HL-60 (cell line): ENCODE data around the gene LEPROT.

ENCODE experiments used
- DNase-seq, 2 experiments: peaks; one replicate each; pipeline ENCODE4 v3.0.0-alpha.2; 2010 to 2020; ENCODE audit warnings: low read depth in 1 of 2, low spot score in 1 of 2
- H3K27ac ChIP-seq: fragments of 250-450 bp; sonication (Bioruptor Pico); replicated peaks from 2 replicates; pipeline ENCODE4 v1.5.1; 2020; ENCODE audit warnings: mild to moderate bottlenecking, moderate library complexity
- H3K27me3 ChIP-seq: fragments of 250-450 bp; sonication (Bioruptor Pico); 2 replicates; pipeline ENCODE4 v1.5.1; 2021; ENCODE audit warnings: mild to moderate bottlenecking, moderate library complexity; ENCODE audit not compliant: insufficient read depth, poor library complexity, severe bottlenecking
- H3K4me3 ChIP-seq: replicated peaks from 2 replicates; pipeline ENCODE4 v1.5.1; 2011; ENCODE audit warnings: mild to moderate bottlenecking, control low read depth, low read length; ENCODE audit not compliant: insufficient read depth
- GABPA ChIP-seq: IDR thresholded peaks from 2 replicates; pipeline ENCODE4 v1.6.1; 2012; ENCODE audit warnings: low read depth
- POLR2AphosphoS5 ChIP-seq: IDR thresholded peaks from 2 replicates; pipeline ENCODE4 v1.6.1; 2012; ENCODE audit warnings: low read depth
- SPI1 ChIP-seq: IDR thresholded peaks from 2 replicates; pipeline ENCODE4 v1.6.1; 2012; ENCODE audit warnings: low read depth, mild to moderate bottlenecking, borderline replicate concordance
- TF ChIP-seq, protein P1 (sequence below): IDR thresholded peaks from 2 replicates; pipeline ENCODE4 v1.6.1; 2012; ENCODE audit warnings: low read depth; ENCODE audit not compliant: insufficient replicate concordance
- TF ChIP-seq, protein P2 (sequence below): IDR thresholded peaks from one replicate; pipeline ENCODE4 v1.5.1; 2011; ENCODE audit warnings: low read length, control low read depth, inconsistent platforms; ENCODE audit not compliant: insufficient read depth

Gene LEPROT

DNA sequence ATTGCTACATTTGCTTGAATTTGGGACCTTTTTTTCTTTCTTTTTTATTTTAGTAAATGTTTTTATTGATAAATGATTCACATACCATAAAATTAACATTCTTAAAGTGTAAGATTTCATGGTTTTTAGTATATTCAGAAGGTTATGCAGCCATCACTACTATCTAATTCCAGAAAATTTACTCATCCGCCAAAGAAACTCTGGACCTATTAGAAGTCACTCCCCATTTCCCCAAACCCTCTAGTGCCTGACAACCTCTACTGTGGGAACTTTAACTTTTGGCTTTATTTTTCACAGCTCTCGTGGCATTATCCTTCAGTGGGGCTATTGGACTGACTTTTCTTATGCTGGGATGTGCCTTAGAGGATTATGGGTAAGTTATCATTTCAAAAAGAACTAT, 4.5 kb downstream of the LEPROT start:
- TF ChIP-seq, protein P1, sequence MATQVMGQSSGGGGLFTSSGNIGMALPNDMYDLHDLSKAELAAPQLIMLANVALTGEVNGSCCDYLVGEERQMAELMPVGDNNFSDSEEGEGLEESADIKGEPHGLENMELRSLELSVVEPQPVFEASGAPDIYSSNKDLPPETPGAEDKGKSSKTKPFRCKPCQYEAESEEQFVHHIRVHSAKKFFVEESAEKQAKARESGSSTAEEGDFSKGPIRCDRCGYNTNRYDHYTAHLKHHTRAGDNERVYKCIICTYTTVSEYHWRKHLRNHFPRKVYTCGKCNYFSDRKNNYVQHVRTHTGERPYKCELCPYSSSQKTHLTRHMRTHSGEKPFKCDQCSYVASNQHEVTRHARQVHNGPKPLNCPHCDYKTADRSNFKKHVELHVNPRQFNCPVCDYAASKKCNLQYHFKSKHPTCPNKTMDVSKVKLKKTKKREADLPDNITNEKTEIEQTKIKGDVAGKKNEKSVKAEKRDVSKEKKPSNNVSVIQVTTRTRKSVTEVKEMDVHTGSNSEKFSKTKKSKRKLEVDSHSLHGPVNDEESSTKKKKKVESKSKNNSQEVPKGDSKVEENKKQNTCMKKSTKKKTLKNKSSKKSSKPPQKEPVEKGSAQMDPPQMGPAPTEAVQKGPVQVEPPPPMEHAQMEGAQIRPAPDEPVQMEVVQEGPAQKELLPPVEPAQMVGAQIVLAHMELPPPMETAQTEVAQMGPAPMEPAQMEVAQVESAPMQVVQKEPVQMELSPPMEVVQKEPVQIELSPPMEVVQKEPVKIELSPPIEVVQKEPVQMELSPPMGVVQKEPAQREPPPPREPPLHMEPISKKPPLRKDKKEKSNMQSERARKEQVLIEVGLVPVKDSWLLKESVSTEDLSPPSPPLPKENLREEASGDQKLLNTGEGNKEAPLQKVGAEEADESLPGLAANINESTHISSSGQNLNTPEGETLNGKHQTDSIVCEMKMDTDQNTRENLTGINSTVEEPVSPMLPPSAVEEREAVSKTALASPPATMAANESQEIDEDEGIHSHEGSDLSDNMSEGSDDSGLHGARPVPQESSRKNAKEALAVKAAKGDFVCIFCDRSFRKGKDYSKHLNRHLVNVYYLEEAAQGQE = no peak
- TF ChIP-seq, protein P2, sequence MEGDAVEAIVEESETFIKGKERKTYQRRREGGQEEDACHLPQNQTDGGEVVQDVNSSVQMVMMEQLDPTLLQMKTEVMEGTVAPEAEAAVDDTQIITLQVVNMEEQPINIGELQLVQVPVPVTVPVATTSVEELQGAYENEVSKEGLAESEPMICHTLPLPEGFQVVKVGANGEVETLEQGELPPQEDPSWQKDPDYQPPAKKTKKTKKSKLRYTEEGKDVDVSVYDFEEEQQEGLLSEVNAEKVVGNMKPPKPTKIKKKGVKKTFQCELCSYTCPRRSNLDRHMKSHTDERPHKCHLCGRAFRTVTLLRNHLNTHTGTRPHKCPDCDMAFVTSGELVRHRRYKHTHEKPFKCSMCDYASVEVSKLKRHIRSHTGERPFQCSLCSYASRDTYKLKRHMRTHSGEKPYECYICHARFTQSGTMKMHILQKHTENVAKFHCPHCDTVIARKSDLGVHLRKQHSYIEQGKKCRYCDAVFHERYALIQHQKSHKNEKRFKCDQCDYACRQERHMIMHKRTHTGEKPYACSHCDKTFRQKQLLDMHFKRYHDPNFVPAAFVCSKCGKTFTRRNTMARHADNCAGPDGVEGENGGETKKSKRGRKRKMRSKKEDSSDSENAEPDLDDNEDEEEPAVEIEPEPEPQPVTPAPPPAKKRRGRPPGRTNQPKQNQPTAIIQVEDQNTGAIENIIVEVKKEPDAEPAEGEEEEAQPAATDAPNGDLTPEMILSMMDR = no peak
- no peak for TF ChIP-seq SPI1
- TF ChIP-seq GABPA = no peak
- TF ChIP-seq POLR2AphosphoS5 = no peak
- Histone ChIP-seq H3K27me3 (no peaks in the 10 kb centered on the region), H3K4me3 (no peak overlapping the region), H3K27ac (no peak overlapping the region)
- DNase-seq = no peak

DNA sequence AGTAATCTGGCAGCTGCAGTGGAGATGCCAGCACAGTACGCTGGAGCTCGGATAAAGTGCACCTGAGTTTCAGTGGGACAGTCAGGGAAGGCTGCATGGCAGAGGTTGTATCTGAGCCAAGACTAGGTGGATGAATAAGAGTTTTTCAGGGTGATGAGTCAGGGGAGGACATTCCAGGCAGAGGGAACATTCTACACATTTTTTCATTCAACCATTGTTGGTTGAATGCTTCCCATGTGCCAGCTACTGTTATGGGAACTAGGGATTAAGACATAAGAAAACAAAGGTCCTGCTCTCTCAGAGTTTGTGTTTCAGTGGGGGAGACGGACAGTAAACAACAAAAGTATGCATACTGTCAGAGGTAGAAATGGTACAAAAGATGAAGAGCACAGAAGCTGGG, 5.2 kb downstream of the LEPROT start:
- no peak for DNase-seq
- no peak overlapping the region for H3K27ac ChIP-seq
- no peak for TF ChIP-seq POLR2AphosphoS5
- TF ChIP-seq, protein P1 = no peak
- no peak overlapping the region for H3K4me3 ChIP-seq
- no peaks in the 10 kb centered on the region for H3K27me3 ChIP-seq

DNA sequence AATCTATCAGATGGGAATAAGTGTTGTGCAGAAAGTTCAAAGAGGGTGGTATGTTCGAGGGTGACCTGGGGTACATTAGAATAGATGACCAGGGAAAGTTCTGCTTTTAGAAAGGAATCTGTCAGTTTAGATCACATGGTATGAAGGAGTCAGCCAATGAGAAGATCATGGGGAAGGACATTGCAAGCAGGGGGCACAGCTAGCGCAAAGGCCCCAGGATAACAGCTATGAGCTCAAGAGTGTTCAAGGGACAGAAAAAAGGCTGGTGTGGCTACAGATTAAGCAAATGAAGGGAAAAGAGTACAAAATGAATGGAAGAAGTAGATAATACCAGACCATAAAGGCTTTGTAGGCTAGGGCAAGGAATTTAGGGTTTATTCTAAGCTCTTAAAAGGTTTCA, 8.6 kb downstream of the LEPROT start:
- TF ChIP-seq, protein P1 = no peak
- TF ChIP-seq SPI1 (no peak), GABPA (no peak), POLR2AphosphoS5 (no peak)
- TF ChIP-seq, protein P2 = no peak
- Histone ChIP-seq H3K4me3 (no peak overlapping the region), H3K27ac (no peak overlapping the region), H3K27me3 (no peaks in the 10 kb centered on the region)
- no peak for DNase-seq

DNA sequence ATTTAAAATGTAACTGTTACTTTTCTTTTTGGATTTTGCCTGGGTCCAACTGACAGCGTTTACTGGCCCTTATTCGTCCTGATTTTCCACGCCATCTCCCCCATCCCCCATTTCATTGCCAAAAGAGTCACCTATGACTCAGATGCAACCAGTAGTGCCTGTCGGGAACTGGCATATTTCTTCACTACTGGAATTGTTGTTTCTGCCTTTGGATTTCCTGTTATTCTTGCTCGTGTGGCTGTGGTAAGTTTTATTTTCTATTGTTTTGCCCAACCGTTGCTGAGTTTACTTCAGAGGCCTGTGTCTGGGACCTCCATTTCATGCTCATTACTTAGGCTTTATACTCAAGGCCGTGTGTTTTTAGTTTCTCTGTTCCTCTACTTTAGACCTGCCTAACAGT, 9.3 kb downstream of the LEPROT start:
- TF ChIP-seq POLR2AphosphoS5 (no peak), GABPA (no peak), SPI1 (no peak)
- TF ChIP-seq, protein P1 = no peak
- TF ChIP-seq, protein P2 = no peak
- H3K27me3 ChIP-seq = no peaks in the 10 kb centered on the region
- H3K27ac ChIP-seq = no peak overlapping the region
- H3K4me3 ChIP-seq = no peak overlapping the region
- DNase-seq = no peak
